Neural cell (in vitro differentiated cells): ENCODE measurements around the gene SPATA32. TPM values are rescaled to one million over a fixed set of nuclear protein-coding genes. Genes with fewer than 3 reads are reported as not detected.

Source experiments
- H2AFZ ChIP-seq: fragments of 200-600, 300-800 bp; sonication (generic), shearing (Covaris generic); 2 replicates; pipeline ENCODE4 v1.6.0; 2014; ENCODE audit warnings: low read depth, mild to moderate bottlenecking, antibody characterized with exemption, low read length, moderate library complexity
- H3F3A ChIP-seq: fragments of 200-600 bp; shearing (Covaris generic); 2 replicates; pipeline ENCODE4 v1.6.1; 2016; ENCODE audit warnings: mild to moderate bottlenecking, moderate library complexity, mixed read lengths, antibody characterized with exemption, low read length; ENCODE audit not compliant: insufficient read depth, poor library complexity, severe bottlenecking
- H3K27ac ChIP-seq: fragments of 200-600, 300-800 bp; sonication (generic), shearing (Covaris generic); 2 replicates; pipeline ENCODE4 v1.5.1; 2014; ENCODE audit warnings: mild to moderate bottlenecking, low read length, moderate library complexity
- H3K27me3 ChIP-seq: fragments of 300-800, 200-600 bp; sonication (generic), shearing (Covaris generic); 2 replicates; pipeline ENCODE4 v1.6.0; 2014; ENCODE audit warnings: mild to moderate bottlenecking, low read depth, low read length, moderate library complexity; ENCODE audit not compliant: insufficient read depth
- H3K36me3 ChIP-seq: fragments of 300-800, 200-600 bp; sonication (generic), shearing (Covaris generic); 2 replicates; pipeline ENCODE4 v1.5.1; 2014; ENCODE audit warnings: mild to moderate bottlenecking, antibody characterized with exemption, low read length, moderate library complexity; ENCODE audit not compliant: insufficient read depth
- H3K4me2 ChIP-seq: fragments of 300-800, 200-600 bp; sonication (generic), shearing (Covaris generic); 2 replicates; pipeline ENCODE4 v1.6.0; 2014; ENCODE audit warnings: mild to moderate bottlenecking, low read length
- H3K4me3 ChIP-seq: fragments of 300-800, 200-600 bp; sonication (generic), shearing (Covaris generic); 2 replicates; pipeline ENCODE4 v1.5.1; 2014; ENCODE audit warnings: mild to moderate bottlenecking, low read length, moderate library complexity
- H3K79me2 ChIP-seq: fragments of 200-600 bp; shearing (Covaris generic); replicated peaks from 2 replicates; pipeline ENCODE4 v1.6.0; 2014; ENCODE audit warnings: mild to moderate bottlenecking, low read length, moderate library complexity; ENCODE audit not compliant: insufficient read depth
- H3K9ac ChIP-seq: fragments of 300-800, 200-600 bp; sonication (generic), shearing (Covaris generic); 2 replicates; pipeline ENCODE4 v1.6.1; 2016; ENCODE audit warnings: mild to moderate bottlenecking, low read length, mixed read lengths
- H3K9me2 ChIP-seq: fragments of 200-600 bp; shearing (Covaris generic); 2 replicates; pipeline ENCODE4 v1.6.1; 2016; ENCODE audit warnings: mild to moderate bottlenecking, low read length, mixed read lengths; ENCODE audit not compliant: insufficient read depth
- H3K9me3 ChIP-seq: fragments of 200-600, 300-800 bp; sonication (generic), shearing (Covaris generic); 2 replicates; pipeline ENCODE4 v1.6.1; 2016; ENCODE audit warnings: mild to moderate bottlenecking, mixed run types, low read length, moderate library complexity, mixed read lengths
- H4K20me1 ChIP-seq: fragments of 200-600 bp; shearing (Covaris generic); 2 replicates; pipeline ENCODE4 v1.6.1; 2016; ENCODE audit warnings: mild to moderate bottlenecking, mixed run types; ENCODE audit not compliant: insufficient read depth
- EP300 ChIP-seq: fragments of 450-650 bp; conservative IDR thresholded peaks from 2 replicates; pipeline ENCODE4 v1.6.1; 2014; ENCODE audit warnings: antibody characterized with exemption, mild to moderate bottlenecking, moderate library complexity; ENCODE audit not compliant: poor library complexity, severe bottlenecking
- EZH2 ChIP-seq: fragments of 200-600, 300-800 bp; shearing (Covaris generic), sonication (generic); IDR thresholded peaks from 2 replicates; pipeline ENCODE4 v1.6.1; 2014; ENCODE audit warnings: antibody characterized with exemption, low read length, borderline replicate concordance, mild to moderate bottlenecking; ENCODE audit not compliant: insufficient read depth, poor library complexity, severe bottlenecking
- MXI1 ChIP-seq: fragments of 450-650 bp; conservative IDR thresholded peaks from 2 replicates; pipeline ENCODE4 v1.6.1; 2014; ENCODE audit warnings: antibody characterized with exemption, mild to moderate bottlenecking; ENCODE audit not compliant: poor library complexity, severe bottlenecking
- POLR2AphosphoS5 ChIP-seq: IDR thresholded peaks from 2 replicates; pipeline ENCODE4 v1.6.1; 2012
- RAD21 ChIP-seq: fragments of 450-650 bp; conservative IDR thresholded peaks from 2 replicates; pipeline ENCODE4 v1.6.1; 2014; ENCODE audit warnings: antibody characterized with exemption, mild to moderate bottlenecking, moderate library complexity
- SMC3 ChIP-seq: fragments of 450-650 bp; conservative IDR thresholded peaks from 2 replicates; pipeline ENCODE4 v1.6.1; 2014; ENCODE audit warnings: antibody characterized with exemption, mild to moderate bottlenecking, moderate library complexity; ENCODE audit not compliant: poor library complexity
- TAF1 ChIP-seq: IDR thresholded peaks from 2 replicates; pipeline ENCODE4 v1.6.1; 2012; ENCODE audit warnings: low read depth
- polyA plus RNA-seq: library from polyadenylated mRNA; depleted of rRNA; stranded (reverse); fragments of >200 nt; gene quantifications from 2 replicates; pipeline ENCODE4 v1.2.3, GENCODE V29; 2014
- TF ChIP-seq, protein P1 (sequence below): fragments of 450-650 bp; IDR thresholded peaks from 2 replicates; pipeline ENCODE4 v1.5.1; 2014; ENCODE audit warnings: antibody characterized with exemption, mild to moderate bottlenecking, moderate library complexity; ENCODE audit not compliant: poor library complexity, severe bottlenecking
- TF ChIP-seq, protein P2 (sequence below): IDR thresholded peaks from 2 replicates; pipeline ENCODE4 v1.6.1; 2012; ENCODE audit warnings: borderline replicate concordance

The SPATA32 gene
- polyA plus RNA-seq, 1 donor from 2014 or later: not detected

DNA sequence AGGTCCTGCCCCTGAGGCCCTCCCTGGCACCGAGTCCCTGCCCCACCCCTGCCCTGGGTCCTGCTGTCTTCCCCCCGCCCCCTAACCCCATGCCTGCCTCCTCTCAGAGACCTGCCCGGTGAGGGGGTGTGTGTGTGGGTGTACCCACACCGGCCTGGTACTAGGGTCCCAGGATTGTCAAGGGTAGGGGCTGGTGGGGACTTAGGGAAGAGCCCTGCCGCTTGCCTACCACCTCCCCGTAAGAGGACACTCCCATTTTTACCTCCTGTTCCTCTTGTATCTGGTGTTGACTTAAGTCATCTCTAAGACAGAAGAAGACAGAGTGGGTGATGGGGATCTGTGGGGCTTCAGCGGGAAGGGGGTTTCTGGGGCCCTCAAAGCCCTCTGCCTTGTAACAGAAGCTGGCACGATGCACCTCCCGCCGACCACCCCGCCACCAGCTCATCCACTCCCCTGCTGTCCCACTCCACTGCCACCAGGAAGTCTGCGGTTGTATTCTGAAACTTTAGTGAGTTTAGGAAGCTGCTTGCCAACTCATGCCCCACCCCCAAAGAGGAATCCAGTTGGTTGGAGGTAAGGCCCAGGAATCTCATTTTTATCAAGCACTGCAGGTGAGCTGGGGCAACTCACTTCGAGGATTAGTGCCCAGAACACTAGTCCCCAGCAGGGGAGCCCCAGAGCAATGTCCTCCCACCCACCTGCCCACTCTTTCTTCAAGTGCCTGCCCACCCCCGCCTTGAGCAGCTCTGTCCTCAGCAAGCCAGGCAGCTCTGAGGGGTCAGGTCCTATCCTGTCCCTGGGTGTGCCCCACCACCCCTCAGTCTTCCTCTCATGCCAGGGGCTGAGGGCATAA, 5.6 kb downstream of the SPATA32 start:
- no peak overlapping the region for H3K4me3 ChIP-seq
- no peaks in the 10 kb centered on the region for H3K79me2 ChIP-seq
- H3F3A ChIP-seq: no peaks in the 10 kb centered on the region
- TF ChIP-seq EP300 (no peak), SMC3 (no peak), TAF1 (no peak), POLR2AphosphoS5 (no peak), MXI1 (no peak), EZH2 (no peak), RAD21 (no peak)
- TF ChIP-seq, protein P1, sequence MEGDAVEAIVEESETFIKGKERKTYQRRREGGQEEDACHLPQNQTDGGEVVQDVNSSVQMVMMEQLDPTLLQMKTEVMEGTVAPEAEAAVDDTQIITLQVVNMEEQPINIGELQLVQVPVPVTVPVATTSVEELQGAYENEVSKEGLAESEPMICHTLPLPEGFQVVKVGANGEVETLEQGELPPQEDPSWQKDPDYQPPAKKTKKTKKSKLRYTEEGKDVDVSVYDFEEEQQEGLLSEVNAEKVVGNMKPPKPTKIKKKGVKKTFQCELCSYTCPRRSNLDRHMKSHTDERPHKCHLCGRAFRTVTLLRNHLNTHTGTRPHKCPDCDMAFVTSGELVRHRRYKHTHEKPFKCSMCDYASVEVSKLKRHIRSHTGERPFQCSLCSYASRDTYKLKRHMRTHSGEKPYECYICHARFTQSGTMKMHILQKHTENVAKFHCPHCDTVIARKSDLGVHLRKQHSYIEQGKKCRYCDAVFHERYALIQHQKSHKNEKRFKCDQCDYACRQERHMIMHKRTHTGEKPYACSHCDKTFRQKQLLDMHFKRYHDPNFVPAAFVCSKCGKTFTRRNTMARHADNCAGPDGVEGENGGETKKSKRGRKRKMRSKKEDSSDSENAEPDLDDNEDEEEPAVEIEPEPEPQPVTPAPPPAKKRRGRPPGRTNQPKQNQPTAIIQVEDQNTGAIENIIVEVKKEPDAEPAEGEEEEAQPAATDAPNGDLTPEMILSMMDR: no peak
- H3K27ac ChIP-seq: no peak overlapping the region
- no peaks in the 10 kb centered on the region for H3K36me3 ChIP-seq
- H3K9me2 ChIP-seq: no peaks in the 10 kb centered on the region
- no peak overlapping the region for H3K9ac ChIP-seq
- H4K20me1 ChIP-seq: no peaks in the 10 kb centered on the region
- no peak overlapping the region for H3K4me2 ChIP-seq
- no peaks in the 10 kb centered on the region for H3K9me3 ChIP-seq
- H2AFZ ChIP-seq: no peak overlapping the region
- no peaks in the 10 kb centered on the region for H3K27me3 ChIP-seq

DNA sequence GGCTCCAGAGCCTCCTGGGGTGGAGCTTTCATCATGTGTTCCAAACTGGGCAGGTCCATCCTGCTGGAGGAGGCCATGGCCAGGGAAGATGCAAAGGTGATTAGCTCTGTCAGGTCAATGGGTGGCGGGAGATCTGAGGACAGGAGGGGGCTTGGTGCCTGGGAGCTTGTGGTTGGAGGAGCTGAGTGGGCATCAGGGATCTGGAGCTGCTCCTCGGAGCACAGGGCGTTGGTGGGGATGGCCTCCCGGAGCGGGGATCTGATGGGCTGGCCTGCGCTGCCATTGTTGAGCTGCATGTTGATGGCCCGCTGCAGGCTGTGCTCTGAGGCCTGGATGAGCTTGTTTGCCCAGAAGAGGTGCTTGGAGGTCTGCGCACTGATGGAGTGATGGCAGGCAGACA, 6.5 kb downstream of the SPATA32 start:
- Histone ChIP-seq H3K9ac (no peak overlapping the region), H3K9me3 (no peaks in the 10 kb centered on the region), H3K36me3 (no peaks in the 10 kb centered on the region), H3K27me3 (no peaks in the 10 kb centered on the region), H3K27ac (no peak overlapping the region), H3K9me2 (no peaks in the 10 kb centered on the region), H4K20me1 (no peaks in the 10 kb centered on the region), H2AFZ (no peak overlapping the region), H3K4me2 (no peak overlapping the region), H3K79me2 (no peaks in the 10 kb centered on the region), H3F3A (no peaks in the 10 kb centered on the region), H3K4me3 (no peak overlapping the region)
- TF ChIP-seq POLR2AphosphoS5 (no peak), SMC3 (no peak), TAF1 (no peak), RAD21 (no peak), EP300 (no peak), MXI1 (no peak), EZH2 (no peak)
- TF ChIP-seq, protein P2, sequence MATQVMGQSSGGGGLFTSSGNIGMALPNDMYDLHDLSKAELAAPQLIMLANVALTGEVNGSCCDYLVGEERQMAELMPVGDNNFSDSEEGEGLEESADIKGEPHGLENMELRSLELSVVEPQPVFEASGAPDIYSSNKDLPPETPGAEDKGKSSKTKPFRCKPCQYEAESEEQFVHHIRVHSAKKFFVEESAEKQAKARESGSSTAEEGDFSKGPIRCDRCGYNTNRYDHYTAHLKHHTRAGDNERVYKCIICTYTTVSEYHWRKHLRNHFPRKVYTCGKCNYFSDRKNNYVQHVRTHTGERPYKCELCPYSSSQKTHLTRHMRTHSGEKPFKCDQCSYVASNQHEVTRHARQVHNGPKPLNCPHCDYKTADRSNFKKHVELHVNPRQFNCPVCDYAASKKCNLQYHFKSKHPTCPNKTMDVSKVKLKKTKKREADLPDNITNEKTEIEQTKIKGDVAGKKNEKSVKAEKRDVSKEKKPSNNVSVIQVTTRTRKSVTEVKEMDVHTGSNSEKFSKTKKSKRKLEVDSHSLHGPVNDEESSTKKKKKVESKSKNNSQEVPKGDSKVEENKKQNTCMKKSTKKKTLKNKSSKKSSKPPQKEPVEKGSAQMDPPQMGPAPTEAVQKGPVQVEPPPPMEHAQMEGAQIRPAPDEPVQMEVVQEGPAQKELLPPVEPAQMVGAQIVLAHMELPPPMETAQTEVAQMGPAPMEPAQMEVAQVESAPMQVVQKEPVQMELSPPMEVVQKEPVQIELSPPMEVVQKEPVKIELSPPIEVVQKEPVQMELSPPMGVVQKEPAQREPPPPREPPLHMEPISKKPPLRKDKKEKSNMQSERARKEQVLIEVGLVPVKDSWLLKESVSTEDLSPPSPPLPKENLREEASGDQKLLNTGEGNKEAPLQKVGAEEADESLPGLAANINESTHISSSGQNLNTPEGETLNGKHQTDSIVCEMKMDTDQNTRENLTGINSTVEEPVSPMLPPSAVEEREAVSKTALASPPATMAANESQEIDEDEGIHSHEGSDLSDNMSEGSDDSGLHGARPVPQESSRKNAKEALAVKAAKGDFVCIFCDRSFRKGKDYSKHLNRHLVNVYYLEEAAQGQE: no peak
- TF ChIP-seq, protein P1: no peak
